T-helper 17 cell (primary cell): ENCODE measurements around the gene COL20A1. TPM values are rescaled to one million over a fixed set of nuclear protein-coding genes. Genes with fewer than 3 reads are reported as not detected.

Experiments
- ATAC-seq: fragments of 150-1000 bp; cut with Tn5 transposase; 2 replicates; pipeline ENCODE4 v1.10.0; 2021; ENCODE audit warnings: mild to moderate bottlenecking, moderate library complexity
- DNase-seq, 3 donors: peaks; one replicate each; pipeline versions ENCODE4 v3.0.0 to v3.0.0-alpha.2; 2020 to 2021
- H3K9me3 ChIP-seq: one replicate; pipeline ENCODE4 v1.7.0; 2013; ENCODE audit warnings: low read length, mild to moderate bottlenecking; ENCODE audit not compliant: control insufficient read depth, poor library complexity, severe bottlenecking
- H3K27ac Mint-ChIP-seq: one replicate; pipeline ENCODE4 v1.8.0; 2022; ENCODE audit warnings: mild to moderate bottlenecking, moderate library complexity, mixed read lengths
- H3K27me3 Mint-ChIP-seq: one replicate; pipeline ENCODE4 v1.8.0; 2022; ENCODE audit warnings: mixed read lengths
- H3K36me3 Mint-ChIP-seq: one replicate; pipeline ENCODE4 v1.8.0; 2022; ENCODE audit warnings: low read depth, mixed read lengths
- H3K4me1 Mint-ChIP-seq: one replicate; pipeline ENCODE4 v1.8.0; 2022; ENCODE audit warnings: mild to moderate bottlenecking, mixed read lengths
- H3K4me3 Mint-ChIP-seq: one replicate; pipeline ENCODE4 v1.8.0; 2022; ENCODE audit warnings: mild to moderate bottlenecking, moderate library complexity, mixed read lengths
- total RNA-seq, 4 donors: library from RNA in 2 of 4; stranded (reverse) in 2 of 4; gene quantifications; one replicate each; pipeline ENCODE4 v1.2.3 and lab custom pipeline; 2022 to 2026

Gene COL20A1
- total RNA-seq, 2 donors from 2014 or later = 0.10 TPM; not detected in 1

DNA sequence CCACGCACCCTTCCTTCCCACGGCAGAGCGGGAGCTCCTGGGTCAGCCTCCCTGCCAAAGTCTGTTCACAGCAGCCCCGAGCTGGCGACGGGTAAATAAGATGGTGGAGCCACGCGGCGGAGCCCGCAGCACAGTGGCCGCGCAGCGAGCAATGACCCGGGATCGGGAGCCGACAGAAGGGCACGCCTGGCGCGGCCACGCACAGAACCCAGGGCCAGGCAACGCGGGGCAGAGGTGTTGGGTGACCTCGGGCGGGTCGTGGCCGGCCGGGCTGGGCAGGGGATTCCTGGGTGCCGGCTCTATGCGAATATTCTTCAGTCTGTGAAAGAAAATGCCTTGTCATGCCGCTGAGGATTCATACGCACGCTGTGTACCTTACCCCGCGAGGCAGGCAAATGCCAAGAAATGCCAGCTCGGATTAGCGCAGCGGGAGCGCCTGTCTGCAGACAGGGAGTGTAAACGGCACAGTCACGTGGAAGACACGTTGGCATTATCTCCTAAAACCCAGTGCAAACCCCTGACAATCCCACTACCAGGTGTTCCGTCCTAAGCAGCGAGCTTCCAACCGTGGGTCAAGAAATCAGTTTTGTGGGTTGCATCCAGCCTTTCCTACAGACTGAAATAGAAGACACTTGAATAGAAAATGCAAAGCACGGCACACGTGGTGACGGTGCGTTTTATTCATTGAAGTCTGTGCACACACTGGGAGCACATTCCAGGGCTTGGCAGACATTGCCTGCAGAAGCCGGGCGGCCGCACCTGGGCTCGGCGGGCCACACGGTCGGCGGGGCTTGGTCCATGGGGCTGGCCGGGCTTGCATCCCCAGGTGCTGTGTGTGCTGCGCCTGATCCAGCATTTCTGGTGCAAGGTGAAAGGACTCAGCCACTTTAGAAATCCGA is 49.8 kb downstream of the COL20A1 start:
- H3K27ac Mint-ChIP-seq = no peak overlapping the region

DNA sequence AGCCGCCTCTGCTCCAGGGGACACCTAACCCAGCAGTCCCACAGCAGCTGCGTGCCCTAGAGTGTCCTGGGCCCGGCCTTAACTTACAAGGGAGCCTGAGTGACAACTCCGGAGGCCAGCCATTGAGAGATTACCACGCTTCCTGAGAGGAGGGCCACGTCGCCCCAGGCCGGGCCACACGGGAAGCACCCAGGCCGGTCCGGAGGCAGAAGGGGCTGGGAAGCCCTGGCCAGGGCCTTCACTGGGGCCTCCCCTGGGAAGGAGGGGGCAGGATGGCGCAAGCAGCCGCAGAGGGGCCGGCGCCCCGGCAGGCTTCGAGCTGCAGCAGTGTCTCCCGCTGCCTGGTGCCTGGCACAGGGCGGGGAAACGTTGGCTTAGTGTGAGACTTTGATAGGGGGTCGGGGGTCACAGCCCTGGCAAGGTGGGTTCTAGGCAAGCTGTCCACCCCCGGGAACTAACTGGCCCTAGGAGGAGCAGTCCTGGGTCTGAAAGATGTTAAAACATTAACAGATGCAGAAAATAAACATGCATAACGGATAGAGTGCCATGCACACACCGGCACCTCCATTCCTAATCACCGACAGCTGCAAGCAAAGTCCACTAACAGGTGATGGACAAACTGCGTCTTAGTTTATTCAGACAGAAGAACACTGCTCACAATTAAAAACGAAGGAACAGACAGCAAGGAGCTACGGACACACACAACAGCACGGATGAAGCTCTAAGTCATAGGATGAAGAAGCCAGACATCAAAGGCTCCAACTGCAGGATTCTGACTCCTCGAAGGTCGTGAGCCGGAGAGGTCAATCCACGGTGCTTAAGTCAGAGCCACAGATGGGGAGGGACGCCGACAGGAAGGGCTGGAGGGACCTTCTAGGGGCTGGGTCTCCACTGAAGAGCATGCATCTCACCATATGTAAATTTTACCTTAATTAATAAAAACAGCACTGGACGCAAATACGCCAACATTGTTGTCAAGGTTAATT is 50.8 kb downstream of the COL20A1 start:
- Mint-ChIP-seq H3K4me1 (no peaks in the 10 kb centered on the region), H3K27ac (no peak overlapping the region), H3K4me3 (no peak overlapping the region), H3K27me3 (peaks cover 17% of the 10 kb centered on the region), H3K36me3 (no peaks in the 10 kb centered on the region)
- H3K9me3 ChIP-seq = no peaks in the 10 kb centered on the region
- ATAC-seq (no peak), DNase-seq (no peak)

More for the DNA sequence above, 49.8 kb downstream of the COL20A1 start:
- H3K27me3 Mint-ChIP-seq = peaks cover 24% of the 10 kb centered on the region
- ATAC-seq (no peak), DNase-seq (no peak)
- no peaks in the 10 kb centered on the region for H3K9me3 ChIP-seq
- H3K36me3 Mint-ChIP-seq = no peaks in the 10 kb centered on the region
- H3K4me1 Mint-ChIP-seq = no peaks in the 10 kb centered on the region
- H3K4me3 Mint-ChIP-seq = no peak overlapping the region

DNA sequence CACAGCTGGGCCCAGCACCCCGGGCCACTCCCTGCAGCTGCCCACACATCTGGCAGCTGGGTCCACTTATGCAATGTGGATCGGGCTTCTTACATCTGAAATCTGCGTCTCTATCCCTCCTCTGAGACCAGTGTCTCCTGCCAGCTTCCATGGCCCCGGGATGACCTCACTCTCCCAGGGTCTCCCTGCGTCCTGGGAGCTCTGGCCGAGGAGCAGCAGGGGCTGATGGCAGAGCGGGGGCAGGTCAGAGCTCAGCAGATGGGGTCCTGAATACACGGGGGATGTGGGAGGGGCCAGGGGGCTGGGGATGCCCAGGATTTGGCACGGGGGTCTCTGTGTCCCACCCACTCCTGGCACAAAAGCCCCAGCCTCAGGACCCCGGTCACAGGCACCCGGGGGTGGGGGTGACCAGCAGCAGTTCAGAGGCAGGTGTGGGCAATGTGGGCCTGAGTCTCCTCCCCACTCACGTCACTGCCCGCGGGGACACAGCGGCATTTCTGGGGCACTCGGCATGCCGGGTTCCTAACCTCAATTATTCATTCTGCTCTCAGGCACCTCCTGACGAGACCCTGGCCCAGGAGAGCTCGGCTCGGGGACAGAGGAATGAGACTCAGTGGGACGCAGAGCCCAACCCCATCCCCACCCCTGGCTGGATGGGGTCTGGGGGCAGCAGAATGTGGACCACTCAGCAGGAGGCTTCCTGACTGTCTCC is 51.8 kb downstream of the COL20A1 start:
- Mint-ChIP-seq H3K36me3 (no peaks in the 10 kb centered on the region), H3K27me3 (peaks cover 17% of the 10 kb centered on the region), H3K4me3 (no peak overlapping the region), H3K27ac (no peak overlapping the region), H3K4me1 (no peaks in the 10 kb centered on the region)
- no peaks in the 10 kb centered on the region for H3K9me3 ChIP-seq
- ATAC-seq = no peak
- DNase-seq = no peak

DNA sequence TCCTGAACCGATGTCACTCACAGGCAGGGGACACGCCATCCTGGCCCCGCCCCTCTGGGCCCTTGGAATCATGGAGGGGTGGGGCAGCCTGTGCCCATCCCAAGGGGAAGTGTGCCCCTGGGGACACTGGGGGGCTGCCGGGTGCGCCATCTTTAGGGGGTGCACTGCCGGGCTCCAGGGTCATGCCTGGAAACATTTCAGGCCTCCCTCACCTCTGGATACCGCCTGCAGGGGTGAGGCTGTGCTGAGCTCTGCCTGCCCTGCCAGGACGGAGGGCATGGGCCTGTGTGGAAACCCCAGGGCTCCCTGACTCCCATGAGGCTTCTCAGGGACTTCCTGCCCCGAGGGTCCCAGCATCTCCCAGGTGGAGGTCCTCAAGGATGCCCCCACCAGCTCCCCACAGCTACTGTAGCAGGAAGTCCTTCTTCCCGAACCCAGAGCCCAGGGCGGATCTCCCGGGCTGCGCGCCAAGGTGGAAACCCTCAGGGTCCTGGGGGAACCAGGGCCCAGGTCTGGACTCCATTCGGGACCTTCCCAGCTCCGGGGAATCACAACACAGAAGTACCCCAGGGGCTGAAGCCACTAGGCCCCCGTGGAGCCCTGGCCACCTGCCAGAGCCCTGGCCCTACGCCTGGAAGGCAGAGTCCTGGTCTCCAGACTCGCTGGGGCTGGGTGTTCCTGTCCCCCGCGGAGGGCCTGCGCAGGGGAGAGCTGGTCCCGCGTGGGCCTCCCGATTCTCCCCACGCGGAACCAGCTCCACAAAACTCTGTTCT is 52.5 kb downstream of the COL20A1 start:
- Mint-ChIP-seq H3K27ac (no peak overlapping the region), H3K36me3 (no peaks in the 10 kb centered on the region), H3K4me3 (no peak overlapping the region), H3K4me1 (no peaks in the 10 kb centered on the region), H3K27me3 (peaks cover 17% of the 10 kb centered on the region)
- no peak for DNase-seq
- no peaks in the 10 kb centered on the region for H3K9me3 ChIP-seq
- no peak for ATAC-seq

DNA sequence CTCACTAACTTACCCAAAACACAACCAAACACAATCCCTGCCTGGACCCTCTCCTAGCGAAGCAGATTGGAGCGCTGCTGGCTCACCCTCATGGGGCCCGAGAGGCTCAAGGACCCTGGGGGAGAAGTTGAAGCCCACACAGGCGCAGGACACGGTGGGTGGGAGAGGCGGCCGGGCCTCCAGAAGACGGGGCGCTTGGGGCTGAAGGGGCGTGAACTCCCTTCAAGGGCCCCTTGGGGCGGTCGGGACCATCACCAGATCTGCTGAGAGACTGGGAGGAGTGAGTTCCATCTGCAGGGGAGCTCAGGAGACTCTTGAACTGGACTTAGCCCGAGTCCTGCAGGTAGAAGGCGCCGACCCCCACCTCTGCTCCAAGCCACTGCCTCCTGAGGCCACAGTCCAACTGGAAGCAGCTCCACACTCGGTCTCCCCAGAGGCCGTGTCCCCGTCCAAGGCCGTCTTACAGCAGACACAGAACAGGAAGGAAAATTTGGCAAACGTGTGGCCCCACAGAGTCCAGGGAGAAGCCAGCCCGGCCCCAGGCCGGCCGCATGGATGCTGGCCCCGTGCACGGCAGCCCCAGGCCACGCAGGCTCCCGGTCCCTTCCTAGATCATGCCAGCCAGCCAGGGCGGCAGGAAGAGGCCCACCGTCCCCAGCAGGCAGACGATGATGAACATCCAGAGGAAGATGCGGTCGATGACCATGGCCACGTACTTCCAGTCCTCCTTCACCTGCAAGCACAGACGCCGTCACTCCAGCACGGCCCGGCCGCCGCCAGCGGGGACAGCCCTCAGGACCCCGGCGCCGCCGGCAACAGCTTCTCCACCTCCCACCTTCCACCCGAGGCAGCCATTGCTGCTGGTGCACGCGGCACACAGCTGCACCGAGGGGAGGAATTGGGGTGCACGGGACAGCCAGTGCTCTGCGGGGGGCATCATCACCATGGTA is 53.4 kb downstream of the COL20A1 start:
- H3K9me3 ChIP-seq = no peaks in the 10 kb centered on the region
- peaks cover 11% of the 10 kb centered on the region for H3K27me3 Mint-ChIP-seq
- H3K36me3 Mint-ChIP-seq = no peaks in the 10 kb centered on the region
- no peaks in the 10 kb centered on the region for H3K4me1 Mint-ChIP-seq
- no peak overlapping the region for H3K4me3 Mint-ChIP-seq
- ATAC-seq (no peak), DNase-seq (no peak)
- H3K27ac Mint-ChIP-seq = no peak overlapping the region

DNA sequence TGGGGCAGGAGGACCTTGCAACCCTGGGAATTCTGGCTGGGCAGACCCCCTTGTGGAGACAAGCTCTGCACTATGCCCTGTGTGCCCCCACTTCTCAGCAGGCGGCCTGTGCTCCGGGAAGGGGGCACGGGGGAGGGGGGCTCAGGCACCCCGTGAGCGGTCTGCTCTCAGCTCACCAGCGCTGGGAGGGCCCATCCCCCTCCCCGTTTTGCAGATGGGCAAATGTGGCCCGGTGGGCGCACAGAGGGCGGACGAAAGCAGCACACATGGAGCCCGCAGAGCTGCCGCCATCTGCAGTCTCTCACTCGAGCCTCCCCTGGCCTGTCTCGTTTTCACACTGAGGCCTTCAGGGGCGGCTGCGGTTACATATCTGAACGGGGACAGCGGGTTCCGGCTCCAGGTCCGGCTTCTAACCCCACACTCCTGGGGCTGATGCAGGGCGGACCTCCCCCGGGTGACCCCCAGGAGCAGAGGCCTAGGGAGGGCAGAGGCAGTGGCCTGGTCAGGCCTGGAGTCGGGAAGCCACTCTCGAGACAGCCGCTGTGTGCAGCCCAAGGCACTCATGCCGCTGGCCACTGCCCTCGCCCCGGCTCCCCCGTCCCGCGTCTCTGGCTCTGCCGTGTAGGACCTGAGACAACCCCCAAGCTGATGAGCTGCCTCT is 54.2 kb downstream of the COL20A1 start:
- H3K9me3 ChIP-seq = no peaks in the 10 kb centered on the region
- Mint-ChIP-seq H3K4me3 (no peak overlapping the region), H3K4me1 (no peaks in the 10 kb centered on the region), H3K27ac (no peak overlapping the region), H3K36me3 (no peaks in the 10 kb centered on the region), H3K27me3 (peaks cover 3% of the 10 kb centered on the region)
- DNase-seq (no peak), ATAC-seq (no peak)

DNA sequence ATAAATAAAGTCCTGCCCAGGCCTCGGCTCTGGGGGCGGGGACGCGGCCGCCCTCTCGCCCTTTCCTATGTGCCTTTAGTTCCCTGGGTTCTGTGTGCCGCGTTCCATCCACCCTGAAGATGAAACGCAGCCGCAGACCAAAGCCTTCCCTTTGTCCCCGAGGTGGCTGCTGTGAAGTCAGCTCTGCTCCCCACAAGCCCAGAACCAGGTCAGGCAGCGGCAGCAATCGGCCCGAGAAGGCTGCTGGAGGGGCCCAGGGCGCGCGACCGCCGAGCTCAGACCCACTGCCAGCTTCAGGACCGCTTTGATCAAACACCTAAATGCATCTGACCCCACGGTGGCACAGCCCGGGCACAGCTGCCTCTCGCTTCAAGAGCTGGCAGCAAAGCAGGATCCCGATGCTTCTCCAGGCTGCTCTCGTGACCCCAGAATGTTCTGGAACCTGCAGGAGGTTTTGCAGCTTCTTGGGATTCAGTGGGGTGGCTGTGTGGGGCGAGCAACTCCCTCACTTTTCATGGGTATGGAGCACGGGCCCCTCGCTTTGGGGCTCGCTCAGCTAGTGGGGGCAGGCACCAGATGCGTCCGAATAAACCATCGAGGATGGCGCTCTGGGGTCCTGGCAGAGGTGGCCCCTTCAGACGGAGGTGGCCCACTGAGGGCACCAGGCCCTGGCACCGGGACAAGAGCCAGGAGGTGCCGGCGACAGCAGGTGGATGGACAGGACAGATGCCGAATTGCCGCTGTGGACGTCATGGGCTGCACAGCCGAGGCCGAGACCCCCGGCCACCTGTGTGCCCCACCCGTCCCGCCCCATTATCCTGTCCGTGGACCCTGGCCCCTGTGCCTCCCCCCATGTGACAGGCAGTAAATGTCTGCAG is 55.2 kb downstream of the COL20A1 start:
- H3K4me1 Mint-ChIP-seq = no peaks in the 10 kb centered on the region
- ATAC-seq (no peak), DNase-seq (no peak)
- H3K4me3 Mint-ChIP-seq = no peak overlapping the region
- H3K27me3 Mint-ChIP-seq = no peaks in the 10 kb centered on the region
- no peak overlapping the region for H3K27ac Mint-ChIP-seq
- no peaks in the 10 kb centered on the region for H3K36me3 Mint-ChIP-seq
- H3K9me3 ChIP-seq = no peaks in the 10 kb centered on the region

DNA sequence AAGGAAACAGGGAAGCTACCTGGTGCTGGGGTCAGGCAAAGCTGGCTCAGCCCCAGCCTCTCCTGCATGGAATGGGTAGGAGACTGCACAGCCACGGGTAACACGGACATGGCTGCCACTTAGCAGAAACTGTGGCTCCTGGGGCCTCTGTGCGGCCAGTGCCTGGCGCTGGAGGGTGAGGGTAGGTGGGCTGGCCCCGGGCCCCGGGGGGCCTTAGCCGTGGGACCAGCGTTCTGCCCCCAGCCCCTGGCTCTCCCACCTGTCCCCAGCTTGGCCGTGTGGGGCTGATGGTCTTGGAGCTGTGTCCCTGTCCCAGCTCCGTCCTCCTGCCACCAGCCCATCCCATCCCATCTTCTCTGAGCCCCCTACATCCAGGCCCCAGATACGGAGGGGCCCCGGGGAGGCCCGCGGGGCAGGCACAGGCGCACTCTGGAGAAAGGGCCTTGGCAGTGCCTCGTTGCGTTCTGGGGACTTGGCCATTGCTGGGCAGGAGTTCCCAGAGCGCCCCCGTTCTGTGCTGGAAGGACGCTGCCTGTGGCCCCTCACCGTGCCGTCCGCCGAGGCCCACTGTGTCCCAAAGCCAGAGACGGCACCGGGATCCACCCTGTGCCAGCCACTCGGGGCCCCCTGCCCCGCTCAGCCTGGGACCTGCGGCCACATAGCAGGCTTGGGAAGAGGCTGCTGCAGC is 56.0 kb downstream of the COL20A1 start:
- no peaks in the 10 kb centered on the region for H3K4me1 Mint-ChIP-seq
- DNase-seq (no peak), ATAC-seq (no peak)
- no peaks in the 10 kb centered on the region for H3K9me3 ChIP-seq
- no peaks in the 10 kb centered on the region for H3K36me3 Mint-ChIP-seq
- H3K27me3 Mint-ChIP-seq = no peaks in the 10 kb centered on the region
- H3K27ac Mint-ChIP-seq = no peak overlapping the region
- no peak overlapping the region for H3K4me3 Mint-ChIP-seq

DNA sequence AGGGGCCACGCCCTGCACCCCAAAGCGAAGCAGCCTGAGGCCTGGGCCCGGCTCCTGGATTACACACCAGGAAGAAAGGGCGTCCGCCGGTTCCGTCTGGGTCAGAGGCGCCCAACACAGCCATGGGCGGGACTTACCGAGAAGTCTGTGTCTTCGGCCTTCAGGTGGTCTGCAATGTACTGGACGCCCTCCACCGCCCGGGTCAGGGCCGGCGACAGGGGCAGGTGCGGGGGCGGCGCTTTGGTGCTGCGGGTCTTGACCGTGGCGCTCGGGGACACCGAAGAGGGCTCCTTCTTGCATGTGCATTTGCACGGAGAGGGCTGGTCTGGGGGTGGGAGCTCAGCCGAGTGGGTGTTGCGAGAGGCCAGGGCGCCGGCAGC is 56.5 kb downstream of the COL20A1 start:
- Mint-ChIP-seq H3K4me1 (no peaks in the 10 kb centered on the region), H3K4me3 (no peak overlapping the region), H3K27me3 (no peaks in the 10 kb centered on the region), H3K36me3 (no peaks in the 10 kb centered on the region), H3K27ac (no peak overlapping the region)
- no peak for ATAC-seq
- H3K9me3 ChIP-seq = no peaks in the 10 kb centered on the region
- DNase-seq = no peak

DNA sequence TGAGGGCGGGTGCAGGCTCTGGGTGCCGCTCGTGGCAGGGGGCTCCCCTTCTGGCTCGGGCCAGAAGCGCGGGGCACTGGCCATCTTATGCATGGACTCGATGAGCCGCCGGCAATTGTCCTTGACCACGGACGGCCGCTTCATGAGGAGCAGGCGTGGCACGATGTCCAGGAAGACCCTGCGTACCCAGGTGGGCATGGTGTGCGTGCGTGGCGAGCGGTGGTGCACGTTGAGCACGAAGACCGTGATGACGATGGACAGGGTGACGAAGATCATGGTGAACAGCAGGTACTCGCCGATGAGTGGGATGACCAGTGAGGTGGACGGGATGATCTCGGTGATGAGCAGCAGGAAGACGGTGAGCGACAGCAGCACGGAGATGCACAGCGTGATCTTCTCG is 57.2 kb downstream of the COL20A1 start:
- Mint-ChIP-seq H3K4me3 (no peak overlapping the region), H3K36me3 (no peaks in the 10 kb centered on the region), H3K4me1 (no peaks in the 10 kb centered on the region), H3K27me3 (no peaks in the 10 kb centered on the region), H3K27ac (no peak overlapping the region)
- ATAC-seq (no peak), DNase-seq (no peak)
- H3K9me3 ChIP-seq = no peaks in the 10 kb centered on the region
